Prostate gland (tissue), 2 donors: ENCODE results near the gene SLC35B4. TPM values are rescaled to one million over a fixed set of nuclear protein-coding genes. Genes with fewer than 3 reads are reported as not detected.

Source experiments
- DNase-seq: peaks from one replicate; pipeline ENCODE4 v3.0.0-alpha.2; 2019; ENCODE audit warnings: low spot score
- H3K27ac ChIP-seq, 2 donors: fragments of 200-600 bp; sonication (generic); 2 replicates each; pipeline ENCODE4 v1.5.1; 2017 to 2019
- H3K27me3 ChIP-seq: fragments of 200-600 bp; sonication (generic); replicated peaks from 2 replicates; pipeline ENCODE4 v1.5.1; 2019; ENCODE audit not compliant: insufficient read depth
- H3K36me3 ChIP-seq, 2 donors: fragments of 200-600 bp; sonication (generic); 1 replicate in 1 of 2; 2 replicates in 1 of 2; pipeline versions ENCODE4 v1.5.1 to v1.8.1; 2017 to 2019
- H3K4me1 ChIP-seq: fragments of 200-600 bp; sonication (generic); replicated peaks from 2 replicates; pipeline ENCODE4 v1.5.1; 2019
- H3K4me3 ChIP-seq, 2 donors: fragments of 200-600 bp; sonication (generic); 2 replicates each; pipeline ENCODE4 v1.5.1; 2017 to 2019
- H3K9me3 ChIP-seq: fragments of 200-600 bp; sonication (generic); 2 replicates; pipeline ENCODE4 v1.5.1; 2017
- CTCF ChIP-seq, 4 experiments: fragments of 200-600 bp in 2 of 4; fragments of 450-650 bp in 2 of 4; sonication (generic) in 2 of 4; IDR thresholded peaks; 1 replicate in 3 of 4; 2 replicates in 1 of 4; pipeline ENCODE4 v1.5.1; 2016 to 2019; ENCODE audit warnings: antibody characterized with exemption in 4 of 4, mild to moderate bottlenecking in 2 of 4, moderate library complexity in 2 of 4
- POLR2A ChIP-seq: fragments of 450-650 bp; IDR thresholded peaks from one replicate; pipeline ENCODE4 v1.6.1; 2016; ENCODE audit warnings: antibody characterized with exemption, mild to moderate bottlenecking
- POLR2AphosphoS5 ChIP-seq: sonication (generic); formaldehyde crosslinking; IDR thresholded peaks from one replicate; pipeline ENCODE4 v1.6.1; 2017; ENCODE audit warnings: antibody characterized with exemption
- WGBS: methylation state at CpG from one replicate; pipeline ENCODE4 v1.1.5; 2018; 5-methylcytosine and 5-hydroxymethylcytosine counted together
- intact Hi-C: fragments of 100-400 bp; cut with DNase I; formaldehyde crosslinking; loops from one replicate; pipeline ENCODE4 v1.14.2; 2022
- total RNA-seq, 2 donors: library from RNA; depleted of rRNA; stranded (reverse); fragments of >200 nt; gene quantifications; one replicate each; pipeline ENCODE4 v1.1.0, GENCODE V29; 2016

SLC35B4 gene
- 10 to 100 TPM in 1 of 2 donors, 1 to 10 TPM in 1; 6.4 to 20.6 TPM for total RNA-seq

- Histone ChIP-seq H3K4me3 (peak within 1 kb of the TSS; percentile 65 to 86), H3K27ac (peak within 1 kb of the TSS; percentile 82 to 87), H3K4me1 (peaks cover 3% of the 10 kb centered on the region), H3K27me3 (no peaks in the 10 kb centered on the region), H3K9me3 (no peaks in the 10 kb centered on the region), H3K36me3 (no peaks in the 10 kb centered on the region)
- intact Hi-C loops: loop anchor here (10.0 kb wide), 1 partner anchor 192 kb away; the partner anchor contains the start of gene LRGUK
- DNase-seq: peak; percentile 98
- TF ChIP-seq CTCF (IDR thresholded peaks at IDR 0.05): peak in 3 of 4 experiments; percentile 5 to 57 (median 51)
- TF ChIP-seq POLR2AphosphoS5: peak; percentile 95
- no peak for TF ChIP-seq POLR2A
- under 1% methylated on average over 63 of the region's 69 CpGs for WGBS
These were observed at the start of gene SLC35B4 for GRCh38 chr7:134316539-134317344. SLC35B4 (minus strand) TSS chr7:134316930; CDS start chr7:134316751, 179 bp downstream.

GRCh38 chr7:134366481-134366880 is 49.8 kb upstream of the SLC35B4 start:
- H3K27me3 ChIP-seq: no peaks in the 10 kb centered on the region
- no peaks in the 10 kb centered on the region for H3K36me3 ChIP-seq
- H3K9me3 ChIP-seq: no peaks in the 10 kb centered on the region
- no peak overlapping the region for H3K4me3 ChIP-seq
- intact Hi-C loops: no loop called here
- H3K27ac ChIP-seq: no peak overlapping the region
- no peak for DNase-seq
- no peaks in the 10 kb centered on the region for H3K4me1 ChIP-seq
- TF ChIP-seq POLR2AphosphoS5: no peak
- no peak for TF ChIP-seq CTCF (IDR thresholded peaks at IDR 0.05)
- no peak for TF ChIP-seq POLR2A
- WGBS: 93% methylated on average over 1 of the region's 1 CpG

- 85% methylated on average over 6 of the region's 6 CpGs for WGBS
- Histone ChIP-seq H3K36me3 (no peaks in the 10 kb centered on the region), H3K27me3 (no peaks in the 10 kb centered on the region), H3K27ac (no peak overlapping the region), H3K4me3 (no peak overlapping the region), H3K9me3 (no peaks in the 10 kb centered on the region), H3K4me1 (no peaks in the 10 kb centered on the region)
- DNase-seq: no peak
- TF ChIP-seq POLR2AphosphoS5 (no peak), POLR2A (no peak), CTCF (IDR thresholded peaks at IDR 0.05) (no peak)
- intact Hi-C loops: no loop called here
These were observed 48.8 kb upstream of the SLC35B4 start for GRCh38 chr7:134365341-134366054.

- H3K27me3 ChIP-seq: no peaks in the 10 kb centered on the region
- H3K9me3 ChIP-seq: no peaks in the 10 kb centered on the region
- H3K27ac ChIP-seq: no peak overlapping the region
- intact Hi-C loops: no loop called here
- H3K4me3 ChIP-seq: no peak overlapping the region
- no peak for TF ChIP-seq CTCF (IDR thresholded peaks at IDR 0.05)
- no peak for TF ChIP-seq POLR2AphosphoS5
- no peak for TF ChIP-seq POLR2A
- no peak for DNase-seq
- H3K36me3 ChIP-seq: no peaks in the 10 kb centered on the region
- no peaks in the 10 kb centered on the region for H3K4me1 ChIP-seq
These were observed 47.9 kb upstream of the SLC35B4 start for GRCh38 chr7:134364619-134365037.
